Prostate gland (tissue), 2 donors: ENCODE data around the gene KCP.

Experiments
- CTCF ChIP-seq, 4 experiments: fragments of 200-600 bp in 2 of 4; fragments of 450-650 bp in 2 of 4; sonication (generic) in 2 of 4; IDR thresholded peaks; 1 replicate in 3 of 4; 2 replicates in 1 of 4; pipeline ENCODE4 v1.5.1; 2016 to 2019; ENCODE audit warnings: antibody characterized with exemption in 4 of 4, mild to moderate bottlenecking in 2 of 4, moderate library complexity in 2 of 4
- POLR2A ChIP-seq: fragments of 450-650 bp; IDR thresholded peaks from one replicate; pipeline ENCODE4 v1.6.1; 2016; ENCODE audit warnings: antibody characterized with exemption, mild to moderate bottlenecking
- POLR2AphosphoS5 ChIP-seq: sonication (generic); formaldehyde crosslinking; IDR thresholded peaks from one replicate; pipeline ENCODE4 v1.6.1; 2017; ENCODE audit warnings: antibody characterized with exemption

GRCh38 chr7:128917122-128917521, 6.6 kb upstream of the KCP start:
- no peak for TF ChIP-seq POLR2A
- no peak for TF ChIP-seq CTCF (IDR thresholded peaks at IDR 0.05)
- TF ChIP-seq POLR2AphosphoS5: no peak
